Heart left ventricle (tissue), 13 donors: ENCODE data around the gene SH3PXD2A.

Source experiments
- POLR2A ChIP-seq, 2 donors: fragments of 450-650 bp; IDR thresholded peaks; one replicate each; pipeline ENCODE4 v1.6.1; 2017; ENCODE audit warnings: antibody characterized with exemption in 2 of 2, mild to moderate bottlenecking in 2 of 2, moderate library complexity in 2 of 2
- TF ChIP-seq, protein P1 (sequence below), 12 donors: fragments of 200-600 bp; sonication (generic) in 4 of 12; IDR thresholded peaks; one replicate each; pipeline versions ENCODE4 v1.5.0 to v1.8.0; 2018 to 2022; ENCODE audit warnings: antibody characterized with exemption in 12 of 12, mild to moderate bottlenecking in 5 of 12
- donor health status: ischemic (EF 13 %, LVEDD 7.1; RV severe dilation, severe dysfunction).
- donor health status: DM: no; HTN: yes; CAD: no.
- donor health status: DM: no; HTN: no; CAD: no.
- donor health status: ischemic (EF 25% LVEDD 6.9; RV normal size, moderate dysfunction).
- donor health status: ischemic (EF 25% LVEDD 5.7; RV mildly dilated, moderate dysfunction).
- donor health status: ischemic (EF 35%, LVEDD 5.7; RV mildly dilated, moderate dysfunction).
- donor health status: nonischemic (EF 11% LVEDD 7.7; RV severe dilation, severe dysfunction).
- donor health status: DM: yes; HTN: yes; CAD: no.
- donor health status: PGD.
- donor health status: ischemic (EF 29% LVEDD 5.4; RV normal size, mild dysfunction).
- donor health status: nonischemic (EF 23%, LVEDD 6.1; RV moderate dilation, normal function).

DNA sequence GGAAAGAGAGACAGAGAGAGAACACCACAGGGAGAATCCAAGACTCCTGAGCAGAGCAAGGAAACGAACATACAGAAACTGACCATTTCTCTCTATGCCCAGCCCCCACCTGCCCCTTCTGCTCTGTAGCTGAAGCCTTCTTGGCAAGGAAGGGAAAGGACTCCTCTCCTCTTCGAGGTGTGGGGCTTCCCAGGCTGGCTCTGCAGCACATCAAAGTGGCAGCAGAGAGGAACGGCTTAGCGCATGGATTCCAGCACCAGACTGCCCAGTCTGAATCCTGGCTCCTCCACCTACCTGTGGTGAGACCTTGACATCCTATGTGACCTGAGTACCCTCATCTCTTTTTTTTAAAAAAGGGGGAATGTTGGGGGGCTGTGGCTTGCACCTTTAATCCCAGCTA is 69.4 kb downstream of the SH3PXD2A start:
- TF ChIP-seq POLR2A (IDR thresholded peaks at IDR 0.05): no peak
- TF ChIP-seq, protein P1, sequence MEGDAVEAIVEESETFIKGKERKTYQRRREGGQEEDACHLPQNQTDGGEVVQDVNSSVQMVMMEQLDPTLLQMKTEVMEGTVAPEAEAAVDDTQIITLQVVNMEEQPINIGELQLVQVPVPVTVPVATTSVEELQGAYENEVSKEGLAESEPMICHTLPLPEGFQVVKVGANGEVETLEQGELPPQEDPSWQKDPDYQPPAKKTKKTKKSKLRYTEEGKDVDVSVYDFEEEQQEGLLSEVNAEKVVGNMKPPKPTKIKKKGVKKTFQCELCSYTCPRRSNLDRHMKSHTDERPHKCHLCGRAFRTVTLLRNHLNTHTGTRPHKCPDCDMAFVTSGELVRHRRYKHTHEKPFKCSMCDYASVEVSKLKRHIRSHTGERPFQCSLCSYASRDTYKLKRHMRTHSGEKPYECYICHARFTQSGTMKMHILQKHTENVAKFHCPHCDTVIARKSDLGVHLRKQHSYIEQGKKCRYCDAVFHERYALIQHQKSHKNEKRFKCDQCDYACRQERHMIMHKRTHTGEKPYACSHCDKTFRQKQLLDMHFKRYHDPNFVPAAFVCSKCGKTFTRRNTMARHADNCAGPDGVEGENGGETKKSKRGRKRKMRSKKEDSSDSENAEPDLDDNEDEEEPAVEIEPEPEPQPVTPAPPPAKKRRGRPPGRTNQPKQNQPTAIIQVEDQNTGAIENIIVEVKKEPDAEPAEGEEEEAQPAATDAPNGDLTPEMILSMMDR (IDR thresholded peaks at IDR 0.05): no peak
